Endothelial cell of umbilical vein (primary cell): ENCODE results near the gene GUCA1A.

Experiments used
- CTCF ChIP-seq, 2 donors: IDR thresholded peaks; 1 replicate in 1 of 2; 2 replicates in 1 of 2; pipeline ENCODE4 v1.5.1; 2011; ENCODE audit warnings: low read length in 2 of 2, mild to moderate bottlenecking in 2 of 2, moderate library complexity in 2 of 2, control low read depth in 1 of 2, inconsistent platforms in 1 of 2, low read depth in 1 of 2; ENCODE audit not compliant: insufficient read depth in 1 of 2; ENCODE audit errors: extremely low read depth in 1 of 2
- EZH2 ChIP-seq: IDR thresholded peaks from 2 replicates; pipeline ENCODE4 v1.6.1; 2012; ENCODE audit warnings: borderline replicate concordance, low read depth, mild to moderate bottlenecking, moderate library complexity, low read length, inconsistent platforms; ENCODE audit not compliant: severe bottlenecking
- MAX ChIP-seq: IDR thresholded peaks from 2 replicates; pipeline ENCODE4 v1.6.1; 2011; ENCODE audit not compliant: insufficient read depth, insufficient read length
- POLR2A ChIP-seq: IDR thresholded peaks from 2 replicates; pipeline ENCODE4 v1.6.1; 2012; ENCODE audit warnings: low read depth, mild to moderate bottlenecking, control low read depth, low read length
- POLR2AphosphoS5 ChIP-seq: IDR thresholded peaks from 2 replicates; pipeline ENCODE4 v1.6.1; 2012; ENCODE audit warnings: low read depth, mild to moderate bottlenecking, control low read depth, low read length, moderate library complexity; ENCODE audit not compliant: insufficient read depth

- TF ChIP-seq CTCF (IDR thresholded peaks at IDR 0.05; ENCODE audit: extremely low read depth in 1 of 2, insufficient read depth in 1 of 2, low read depth in 1 of 2, low read length in 2 of 2) (no peak), MAX (no peak), POLR2A (no peak), EZH2 (no peak), POLR2AphosphoS5 (no peak)
These were observed 20.3 kb downstream of the GUCA1A start for GRCh38 chr6:42193491-42193894.
